HG03095 (cell line): ENCODE measurements around the gene ARL13B.
"Not testable (repeated sequence)": the region's sequence is repeated elsewhere in the genome, so short reads cannot be mapped to it uniquely, and the experiment has no call there.

ENCODE experiments used
- ATAC-seq: cut with Tn5 transposase; IDR thresholded peaks from one replicate; pipeline ENCODE4 v1.9.1; 2021; ENCODE audit warnings: moderate library complexity; ENCODE audit not compliant: unreplicated experiment

ARL13B gene

GRCh38 chr3:93994056-93994455 lies 14.1 kb downstream of the ARL13B start:
- ATAC-seq = no peak

GRCh38 chr3:94001191-94001590 lies 21.2 kb downstream of the ARL13B start:
- no peak for ATAC-seq

- no peak for ATAC-seq
Observed at GRCh38 chr3:94001827-94002495, 22.0 kb downstream of the ARL13B start.

GRCh38 chr3:94004301-94004910 lies 24.5 kb downstream of the ARL13B start:
- ATAC-seq = peak; percentile 91

GRCh38 chr3:94008253-94008652 lies 28.3 kb downstream of the ARL13B start:
- no peak for ATAC-seq

- no peak for ATAC-seq
Observed at GRCh38 chr3:94009608-94010007, 29.7 kb downstream of the ARL13B start.

- no peak for ATAC-seq
Observed at GRCh38 chr3:94011233-94011711, 31.3 kb downstream of the ARL13B start.

GRCh38 chr3:94012185-94012584 lies 32.2 kb downstream of the ARL13B start:
- no peak for ATAC-seq

- no peak for ATAC-seq
Observed at GRCh38 chr3:94015025-94015424, 35.1 kb downstream of the ARL13B start.

GRCh38 chr3:94019659-94020058 lies 39.7 kb downstream of the ARL13B start:
- ATAC-seq = no peak

GRCh38 chr3:94020293-94020692 lies 40.3 kb downstream of the ARL13B start:
- no peak for ATAC-seq

GRCh38 chr3:94024385-94024784 lies 44.4 kb downstream of the ARL13B start:
- ATAC-seq = no peak

- ATAC-seq = no peak
Observed at GRCh38 chr3:94026623-94027022, 46.7 kb downstream of the ARL13B start.

GRCh38 chr3:94028093-94028837 lies 48.3 kb downstream of the ARL13B start, which contains the start of gene STX19:
Gene STX19, minus strand, starts transcription at chr3:94028597. Its CDS starts 13,328 bp downstream, at chr3:94015269.
- no peak for ATAC-seq

GRCh38 chr3:94036909-94037507 lies 57.1 kb downstream of the ARL13B start:
- ATAC-seq = peak; percentile 73

- ATAC-seq = no peak
Observed at GRCh38 chr3:94043285-94043684, 63.3 kb downstream of the ARL13B start.

GRCh38 chr3:94044100-94044936 lies 64.4 kb downstream of the ARL13B start:
- ATAC-seq = not testable (repeated sequence)

GRCh38 chr3:94046533-94046932 lies 66.6 kb downstream of the ARL13B start:
- ATAC-seq = no peak

- no peak for ATAC-seq
Observed at GRCh38 chr3:94049267-94049666, 69.3 kb downstream of the ARL13B start.

GRCh38 chr3:94050546-94050945 lies 70.6 kb downstream of the ARL13B start:
- no peak for ATAC-seq
